Measurements from ENCODE around the gene LYVE1.
A peak's percentile ranks its signal among the peaks of the same experiment; 100 is the strongest.

Gene LYVE1

GRCh38 chr11:10565493-10565892 lies 3.0 kb downstream of the LYVE1 start:
- in situ Hi-C loops (cut with MboI; ENCODE audit: low sequenced_read_pairs, unreplicated experiment), result no loop called here
- no peak for TF ChIP-seq CTCF (IDR thresholded peaks at IDR 0.05; ENCODE audit: borderline replicate concordance, control extremely low read depth, extremely low read depth, insufficient read depth, missing control alignments)
- DNase-seq (ENCODE audit: low spot score), result no peak

GRCh38 chr11:10564696-10565318 lies 3.7 kb downstream of the LYVE1 start:
- DNase-seq (ENCODE audit: low spot score), result no peak
- TF ChIP-seq CTCF (IDR thresholded peaks at IDR 0.05; ENCODE audit: borderline replicate concordance, control extremely low read depth, extremely low read depth, insufficient read depth, missing control alignments), result peak; percentile 20
- in situ Hi-C loops (cut with MboI; ENCODE audit: low sequenced_read_pairs, unreplicated experiment), result no loop called here

GRCh38 chr11:10564030-10564429 lies 4.4 kb downstream of the LYVE1 start:
- TF ChIP-seq CTCF (IDR thresholded peaks at IDR 0.05; ENCODE audit: borderline replicate concordance, control extremely low read depth, extremely low read depth, insufficient read depth, missing control alignments), result no peak
- no peak for DNase-seq (ENCODE audit: low spot score)
- in situ Hi-C loops (cut with MboI; ENCODE audit: low sequenced_read_pairs, unreplicated experiment), result no loop called here

GRCh38 chr11:10561947-10562346 lies 6.5 kb downstream of the LYVE1 start:
- DNase-seq (ENCODE audit: low spot score), result no peak
- no peak for TF ChIP-seq CTCF (IDR thresholded peaks at IDR 0.05; ENCODE audit: borderline replicate concordance, control extremely low read depth, extremely low read depth, insufficient read depth, missing control alignments)
- in situ Hi-C loops (cut with MboI; ENCODE audit: low sequenced_read_pairs, unreplicated experiment), result no loop called here

GRCh38 chr11:10561043-10561818 lies 7.2 kb downstream of the LYVE1 start:
- DNase-seq (ENCODE audit: low spot score), result no peak
- no peak for TF ChIP-seq CTCF (IDR thresholded peaks at IDR 0.05; ENCODE audit: borderline replicate concordance, control extremely low read depth, extremely low read depth, insufficient read depth, missing control alignments)

GRCh38 chr11:10558288-10558687 lies 10.2 kb downstream of the LYVE1 start:
- in situ Hi-C loops (cut with MboI; ENCODE audit: low sequenced_read_pairs, unreplicated experiment), result no loop called here
- TF ChIP-seq CTCF (IDR thresholded peaks at IDR 0.05; ENCODE audit: borderline replicate concordance, control extremely low read depth, extremely low read depth, insufficient read depth, missing control alignments), result no peak
- DNase-seq (ENCODE audit: low spot score), result no peak

More at GRCh38 chr11:10561043-10561818, 7.2 kb downstream of the LYVE1 start:
- in situ Hi-C loops (cut with MboI; ENCODE audit: low sequenced_read_pairs, unreplicated experiment), result no loop called here

Data from GM13976 (cell line).